Raji (cell line): Measurements from ENCODE around the gene LMTK3.

Source experiments
- POLR2A ChIP-seq: IDR thresholded peaks from 2 replicates; pipeline ENCODE4 v1.6.1; 2011; ENCODE audit warnings: low read depth, low read length, control low read depth; ENCODE audit not compliant: insufficient read depth

Gene LMTK3

GRCh38 chr19:48513289-48514122 lies 1.9 kb upstream of the LMTK3 start:
- TF ChIP-seq POLR2A = no peak; the same call in 1 of the 2 replicates

GRCh38 chr19:48512504-48513288 lies 1.1 kb upstream of the LMTK3 start:
- TF ChIP-seq POLR2A = no peak

GRCh38 chr19:48511321-48511731 lies 309 bp downstream of the LMTK3 start:
- TF ChIP-seq POLR2A = no peak

DNA sequence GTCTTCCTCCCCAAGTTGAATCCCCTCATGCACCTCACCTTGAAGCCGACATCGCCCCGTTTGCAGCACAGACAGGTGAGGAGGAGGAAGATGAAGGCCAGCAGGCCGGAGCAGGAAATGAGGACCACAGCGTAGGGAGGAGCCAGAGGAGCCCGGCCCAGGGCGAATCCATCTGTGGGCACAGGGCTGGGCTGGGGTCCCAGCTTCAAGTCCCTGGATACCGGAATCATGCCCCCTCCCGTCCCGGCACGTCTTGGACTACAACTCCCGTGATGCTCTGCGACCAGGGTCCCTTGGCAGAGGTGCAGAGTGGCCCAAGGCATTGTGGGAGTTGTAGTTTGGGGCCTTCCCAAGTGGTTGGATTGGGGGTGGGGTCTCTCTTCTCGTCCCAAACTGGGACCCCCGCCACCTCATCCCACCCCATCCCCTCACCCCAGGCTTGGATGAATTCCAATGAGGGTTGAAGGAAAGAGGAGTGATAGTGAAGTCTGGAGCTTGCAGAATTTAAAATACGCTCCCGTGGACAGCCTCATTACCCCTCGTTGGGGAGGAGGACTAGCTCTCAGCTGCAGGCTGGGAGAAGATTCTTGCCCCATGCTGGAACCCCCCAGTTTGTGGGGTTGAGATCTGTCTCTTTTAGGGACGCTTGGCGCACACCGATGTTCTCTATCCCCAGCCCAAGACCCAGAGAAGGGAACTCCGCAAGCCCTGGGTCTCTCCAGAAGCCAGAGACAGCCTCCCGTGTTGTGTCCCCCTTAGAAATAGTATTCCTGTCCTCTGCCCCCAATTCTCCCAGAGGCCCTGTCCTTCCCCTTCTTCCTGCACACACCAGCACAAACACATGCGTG lies 990 bp downstream of the LMTK3 start:
- no peak for TF ChIP-seq POLR2A

GRCh38 chr19:48509467-48510194 lies 2.0 kb downstream of the LMTK3 start:
- TF ChIP-seq POLR2A = no peak

DNA sequence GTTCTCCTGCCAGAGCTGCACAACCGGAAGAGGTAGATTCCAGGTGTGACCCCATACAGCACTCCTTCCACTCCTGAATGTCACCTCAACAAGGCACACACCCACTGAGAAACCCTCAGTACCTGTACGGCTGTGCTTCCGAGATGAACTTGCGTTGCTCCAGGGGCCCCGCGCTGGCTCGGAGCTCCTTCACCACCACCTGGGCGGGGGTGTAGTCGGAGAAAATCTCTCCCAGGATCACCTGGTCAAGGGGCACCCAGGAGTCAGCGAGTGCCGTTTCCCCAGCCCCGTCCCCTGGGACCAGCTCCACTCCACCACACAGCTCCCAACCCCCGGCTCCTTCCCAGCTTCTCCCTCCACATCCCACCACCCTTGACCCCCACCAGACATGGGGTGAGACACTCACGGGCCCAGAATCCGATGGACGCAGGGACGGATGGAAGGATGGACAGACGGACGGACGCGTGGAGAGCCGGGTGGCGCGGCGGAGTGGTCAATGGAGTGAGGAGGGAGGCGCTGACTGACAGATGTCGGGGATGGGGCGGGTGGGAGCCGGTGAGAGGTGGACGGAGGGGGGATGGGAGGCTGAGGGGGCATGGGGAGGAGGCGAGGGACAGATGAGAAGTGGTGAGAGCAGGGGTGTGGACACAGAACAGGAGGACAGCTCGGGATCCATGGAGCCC lies 2.8 kb downstream of the LMTK3 start:
- TF ChIP-seq POLR2A = no peak

- no peak for TF ChIP-seq POLR2A
Measured at GRCh38 chr19:48507911-48508439, 3.7 kb downstream of the LMTK3 start.

DNA sequence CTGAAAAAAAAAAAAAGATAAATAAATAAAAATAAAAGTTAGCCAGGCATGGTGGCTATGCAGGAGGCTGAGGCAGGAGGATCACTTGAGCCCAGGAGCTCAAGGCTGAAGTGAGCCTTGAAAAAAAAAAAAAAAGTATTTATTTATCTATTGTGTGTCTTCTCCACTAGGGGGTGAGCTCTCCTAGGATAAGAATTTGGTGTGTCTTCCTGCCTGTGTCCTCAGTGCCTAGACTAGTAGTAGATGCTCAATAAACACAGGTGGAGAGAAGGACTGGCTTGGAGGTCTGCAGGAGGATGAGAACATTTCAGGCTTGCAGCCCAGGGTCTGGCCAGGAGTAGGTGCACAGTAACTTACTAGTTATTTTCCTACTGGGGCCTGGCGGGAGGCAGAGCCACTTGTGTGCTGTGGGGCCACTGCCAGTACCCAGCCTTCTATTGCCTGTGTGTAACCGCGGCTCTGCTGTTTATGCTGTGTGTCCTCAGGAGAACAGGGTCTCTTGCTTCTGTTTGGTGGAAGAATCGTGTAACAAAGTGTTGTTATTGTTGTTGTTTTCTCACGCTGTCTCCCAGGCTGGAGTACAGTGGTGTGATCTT lies 5.4 kb downstream of the LMTK3 start:
- no peak for TF ChIP-seq POLR2A

DNA sequence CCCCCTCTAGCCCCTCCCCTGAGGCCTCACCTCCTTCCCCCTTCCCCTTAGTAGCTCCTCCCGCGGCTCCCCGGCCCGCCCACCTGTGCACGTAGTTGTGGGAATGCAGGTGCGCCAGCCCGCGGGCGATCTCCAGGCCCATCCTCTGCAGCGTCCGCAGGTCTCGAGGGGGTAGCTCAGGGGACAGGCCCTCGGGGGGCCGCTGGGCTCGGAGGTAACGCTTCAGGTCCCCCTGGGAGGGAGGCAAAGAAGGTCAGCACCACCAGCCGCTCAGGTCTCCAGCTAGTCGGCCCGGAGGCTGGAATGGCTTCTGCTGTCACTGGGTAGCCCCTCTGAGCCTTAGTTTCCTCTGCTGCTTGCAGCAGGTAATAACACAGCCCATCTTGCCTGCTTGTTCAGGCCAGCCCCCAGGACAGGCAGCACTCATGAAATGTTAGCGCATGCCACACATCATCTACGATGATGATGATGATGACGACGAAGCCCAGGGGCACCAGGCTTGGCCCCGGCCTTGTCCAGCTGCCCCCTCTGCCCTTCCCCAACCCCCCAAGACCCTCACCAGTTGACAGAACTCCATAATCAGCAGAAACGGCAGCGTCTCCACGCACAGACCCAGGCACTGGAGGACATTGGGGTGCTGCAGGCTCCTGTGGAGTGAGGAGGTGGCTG lies 9.2 kb downstream of the LMTK3 start:
- TF ChIP-seq POLR2A = 0 out of 2 replicates have a peak, but pooled peaks have one; percentile 31

DNA sequence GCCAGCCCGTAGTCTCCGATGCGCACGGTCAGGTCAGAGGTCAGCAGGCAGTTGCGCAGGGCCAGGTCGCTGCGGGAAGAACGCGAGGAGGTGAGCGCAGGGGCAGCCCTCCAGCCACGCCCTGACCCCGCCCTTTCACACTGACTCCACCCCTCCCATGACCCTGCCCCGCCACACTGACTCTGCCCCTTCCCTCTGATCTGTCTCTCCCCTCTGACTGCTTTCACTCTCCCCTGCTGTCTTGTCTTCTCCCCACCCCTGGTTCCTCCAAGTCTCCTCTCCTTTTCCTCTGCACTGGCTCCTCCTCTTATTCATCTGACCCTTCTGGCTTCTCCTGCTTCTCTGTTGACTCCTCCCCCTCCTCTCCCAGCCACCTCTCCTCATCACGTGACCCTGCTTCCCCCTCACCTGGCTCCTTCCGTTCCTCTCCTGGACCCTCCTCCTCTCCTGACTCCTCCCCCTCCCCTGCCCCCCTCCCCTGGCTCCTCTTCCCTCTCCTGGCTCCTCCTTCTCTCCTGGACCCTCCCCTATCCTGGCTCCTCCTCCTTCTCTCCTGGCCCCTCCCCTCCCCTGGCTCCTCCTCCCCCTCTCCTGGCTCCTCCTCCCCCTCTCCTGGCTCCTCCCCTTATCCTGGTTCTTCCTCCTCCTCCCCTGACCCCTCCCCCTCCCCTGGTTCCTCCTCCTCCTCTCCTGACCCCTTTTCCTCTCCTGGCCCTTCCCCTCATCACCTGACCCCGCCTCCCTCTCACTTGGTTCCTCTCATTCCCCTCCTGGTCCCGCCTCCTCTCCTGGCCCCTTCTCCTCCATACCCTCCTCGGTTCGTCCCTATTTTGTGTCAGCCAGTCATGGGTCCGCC lies 9.9 kb downstream of the LMTK3 start:
- peak; percentile 38; the same call in 1 of the 2 replicates for TF ChIP-seq POLR2A

DNA sequence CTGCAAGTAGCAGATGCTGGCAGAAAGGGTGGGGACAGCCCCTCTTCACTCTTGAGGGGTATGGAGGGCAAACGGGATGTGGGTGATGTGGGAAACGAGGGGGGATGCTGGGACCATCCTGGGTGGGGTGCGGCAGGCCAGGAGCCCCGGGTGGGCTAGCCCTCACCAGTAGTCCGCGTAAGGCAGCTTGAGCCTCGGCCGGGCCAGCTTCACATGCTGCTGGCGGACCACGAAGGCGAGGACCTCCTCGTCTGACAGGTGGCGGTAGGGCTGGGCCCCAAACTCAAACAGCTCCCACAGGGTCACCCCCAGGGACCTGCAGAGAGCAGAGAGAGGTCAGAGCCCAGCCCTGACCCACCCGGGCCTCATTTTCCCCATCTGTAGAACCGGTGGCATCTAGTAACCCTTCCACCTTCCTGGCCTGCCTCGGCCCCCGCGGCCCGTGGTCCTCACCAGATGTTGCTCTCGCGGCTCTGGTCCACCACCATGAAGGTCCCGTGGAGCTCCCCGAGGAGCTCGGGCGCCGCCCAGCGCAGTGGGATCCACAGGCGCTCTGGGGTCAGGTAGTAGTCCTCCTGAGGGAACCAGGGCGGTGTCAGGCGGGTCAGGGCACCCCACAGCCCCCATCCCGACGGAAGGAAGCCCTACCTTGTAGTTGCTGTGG lies 10.7 kb downstream of the LMTK3 start:
- no peak for TF ChIP-seq POLR2A
